GM23338 (cell line): ENCODE results near the gene TMEM217. TPM values are rescaled to one million over a fixed set of nuclear protein-coding genes. Genes with fewer than 3 reads are reported as not detected.

Experiments
- ATAC-seq: fragments of 200-7000 bp; cut with Tn5 transposase; 3 replicates; pipeline ENCODE4 v1.9.1; 2020
- DNase-seq: peaks from one replicate; pipeline ENCODE4 v3.0.0-alpha.2; 2015; ENCODE audit warnings: low spot score
- H2AFZ ChIP-seq: fragments of 200-600 bp; sonication (generic); 2 replicates; pipeline ENCODE4 v1.8.0; 2016; ENCODE audit warnings: antibody characterized with exemption, mild to moderate bottlenecking, moderate library complexity
- H3F3A ChIP-seq: fragments of 200-600 bp; sonication (generic); replicated peaks from 2 replicates; pipeline ENCODE4 v1.8.0; 2017; ENCODE audit warnings: antibody characterized with exemption, mixed run types, low read depth
- H3K27ac ChIP-seq: fragments of 200-600 bp; sonication (generic); 2 replicates; pipeline ENCODE4 v1.6.1; 2016; ENCODE audit warnings: low read depth
- H3K27me3 ChIP-seq: fragments of 200-600 bp; sonication (generic); 2 replicates; pipeline ENCODE4 v1.8.0; 2016; ENCODE audit warnings: mild to moderate bottlenecking, mixed run types, moderate library complexity; ENCODE audit not compliant: insufficient read depth
- H3K36me3 ChIP-seq: fragments of 200-600 bp; sonication (generic); 2 replicates; pipeline ENCODE4 v1.8.0; 2016; ENCODE audit warnings: mild to moderate bottlenecking; ENCODE audit not compliant: insufficient read depth
- H3K4me1 ChIP-seq: fragments of 200-600 bp; sonication (generic); 2 replicates; pipeline ENCODE4 v1.8.0; 2016; ENCODE audit warnings: mild to moderate bottlenecking, moderate library complexity; ENCODE audit not compliant: insufficient read depth
- H3K4me2 ChIP-seq: fragments of 200-600 bp; sonication (generic); 2 replicates; pipeline ENCODE4 v1.7.1; 2017; ENCODE audit warnings: mixed run types
- H3K4me3 ChIP-seq: fragments of 200-600 bp; sonication (generic); 2 replicates; pipeline ENCODE4 v1.6.1; 2016; ENCODE audit warnings: mixed run types
- H3K79me2 ChIP-seq: fragments of 200-600 bp; sonication (generic); replicated peaks from 2 replicates; pipeline ENCODE4 v1.8.0; 2017; ENCODE audit warnings: mild to moderate bottlenecking; ENCODE audit not compliant: insufficient read depth
- H3K9me2 ChIP-seq: fragments of 200-600 bp; sonication (generic); 2 replicates; pipeline ENCODE4 v1.8.0; 2017; ENCODE audit not compliant: insufficient read depth
- H4K20me1 ChIP-seq: fragments of 200-600 bp; sonication (generic); replicated peaks from 2 replicates; pipeline ENCODE4 v1.8.0; 2017; ENCODE audit warnings: mild to moderate bottlenecking; ENCODE audit not compliant: insufficient read depth
- H3K27ac Mint-ChIP-seq: 2 replicates; pipeline ENCODE4 v1.8.0; 2020; ENCODE audit warnings: inconsistent platforms, mild to moderate bottlenecking, moderate library complexity, mixed read lengths
- H3K27me3 Mint-ChIP-seq: 3 replicates; pipeline ENCODE4 v1.8.0; 2022; ENCODE audit warnings: low read depth, mild to moderate bottlenecking, moderate library complexity, mixed read lengths, inconsistent platforms; ENCODE audit not compliant: insufficient read depth, poor library complexity
- H3K36me3 Mint-ChIP-seq: 3 replicates; pipeline ENCODE4 v1.8.0; 2021; ENCODE audit warnings: low read depth, mild to moderate bottlenecking, inconsistent platforms, moderate library complexity, mixed read lengths
- H3K4me1 Mint-ChIP-seq: 3 replicates; pipeline ENCODE4 v1.8.0; 2020; ENCODE audit warnings: mild to moderate bottlenecking, inconsistent platforms, mixed read lengths
- H3K4me3 Mint-ChIP-seq: 3 replicates; pipeline ENCODE4 v1.8.0; 2021; ENCODE audit warnings: moderate library complexity, mild to moderate bottlenecking, inconsistent platforms, mixed read lengths
- H3K9me3 Mint-ChIP-seq: 3 replicates; pipeline ENCODE4 v1.8.0; 2020; ENCODE audit warnings: moderate library complexity, mild to moderate bottlenecking, inconsistent platforms, mixed read lengths
- CREB1 ChIP-seq: fragments of 250-450 bp; sonication (Bioruptor Pico); IDR thresholded peaks from 2 replicates; pipeline ENCODE4 v1.5.0; 2020; ENCODE audit warnings: low read depth, mild to moderate bottlenecking, moderate library complexity
- ETS1 ChIP-seq: IDR thresholded peaks from 2 replicates; pipeline ENCODE4 v1.6.1; 2016; ENCODE audit warnings: antibody characterized with exemption
- EZH2phosphoT487 ChIP-seq: fragments of 200-600 bp; sonication (generic); IDR thresholded peaks from one replicate; pipeline ENCODE4 v1.8.1; 2018; ENCODE audit warnings: antibody characterized with exemption; ENCODE audit not compliant: unreplicated experiment
- JUNB ChIP-seq: IDR thresholded peaks from one replicate; pipeline ENCODE4 v1.6.1; 2016; ENCODE audit warnings: antibody characterized with exemption; ENCODE audit not compliant: unreplicated experiment
- NANOG ChIP-seq: IDR thresholded peaks from 2 replicates; pipeline ENCODE4 v1.6.1; 2016; ENCODE audit warnings: antibody characterized with exemption, borderline replicate concordance
- POLR2AphosphoS5 ChIP-seq: IDR thresholded peaks from 2 replicates; pipeline ENCODE4 v1.6.1; 2016; ENCODE audit warnings: antibody characterized with exemption, low read depth
- REST ChIP-seq: IDR thresholded peaks from one replicate; pipeline ENCODE4 v1.6.1; 2018; ENCODE audit warnings: antibody characterized with exemption; ENCODE audit not compliant: unreplicated experiment
- STAT1 ChIP-seq: IDR thresholded peaks from one replicate; pipeline ENCODE4 v1.6.1; 2016; ENCODE audit warnings: antibody characterized with exemption; ENCODE audit not compliant: unreplicated experiment
- ZNF114 ChIP-seq: fragments of 250-450 bp; sonication (Bioruptor Pico); IDR thresholded peaks from 2 replicates; pipeline ENCODE4 v1.5.0; 2020; ENCODE audit warnings: mild to moderate bottlenecking, moderate library complexity
- ZNF331 ChIP-seq: fragments of 250-450 bp; sonication (Bioruptor Pico); IDR thresholded peaks from 2 replicates; pipeline ENCODE4 v1.5.0; 2020; ENCODE audit warnings: low read depth, mild to moderate bottlenecking, moderate library complexity
- ZNF462 ChIP-seq: fragments of 250-450 bp; sonication (Bioruptor Pico); IDR thresholded peaks from 2 replicates; pipeline ENCODE4 v1.5.0; 2020; ENCODE audit warnings: mild to moderate bottlenecking, moderate library complexity
- polyA plus RNA-seq: library from polyadenylated mRNA; unstranded; fragments of >200 nt; fragmentation: Nextera tagmentation; extraction: Ambion mirVana; gene quantifications from 2 replicates; pipeline ENCODE4 v1.2.1, GENCODE V29; 2016
- total RNA-seq: library from RNA; depleted of rRNA; stranded (reverse); fragments of >200 nt; shearing (Covaris generic); gene quantifications from 2 replicates; pipeline ENCODE4 v1.2.3, GENCODE V29; 2014

Gene TMEM217
- total and polyA plus RNA-seq, 2 experiments from 2014 or later, result 1.3 TPM; not detected in 1

GRCh38 chr6:37174515-37175331 lies 83.2 kb downstream of the TMEM217 start:
- peaks cover 10% of the 10 kb centered on the region for H3K4me1 ChIP-seq
- peaks cover 42% of the 10 kb centered on the region for H3K79me2 ChIP-seq
- H4K20me1 ChIP-seq, result peaks cover 30% of the 10 kb centered on the region
- H3K27ac ChIP-seq, result peak overlapping the region; percentile 33; the same call in 1 of the 2 replicates
- peak overlapping the region; percentile 38; the same call in 1 of the 2 replicates for H3K4me3 ChIP-seq
- H3K4me2 ChIP-seq, result 0 out of 2 replicates have a peak overlapping the region, but pooled peaks have one; percentile 12
- peaks cover 49% of the 10 kb centered on the region for H3K36me3 Mint-ChIP-seq
- H2AFZ ChIP-seq, result no peak overlapping the region
- TF ChIP-seq ETS1 (no peak), POLR2AphosphoS5 (no peak; the same call in 1 of the 2 replicates), EZH2phosphoT487 (no peak), ZNF114 (CRISPR knock-in tag) (no peak), ZNF331 (CRISPR knock-in tag) (no peak), NANOG (no peak), JUNB (no peak), STAT1 (no peak), REST (no peak), CREB1 (CRISPR knock-in tag) (no peak), ZNF462 (CRISPR knock-in tag) (no peak)
- H3K4me1 Mint-ChIP-seq, result peaks cover 36% of the 10 kb centered on the region
- H3K27ac Mint-ChIP-seq, result no peak overlapping the region
- H3K9me3 Mint-ChIP-seq, result peaks cover 2% of the 10 kb centered on the region; the same call in 2 of the 3 replicates
- no peaks in the 10 kb centered on the region for H3K27me3 ChIP-seq
- H3K4me3 Mint-ChIP-seq, result peak overlapping the region; percentile 10; the same call in 1 of the 3 replicates
- no peak for ATAC-seq
- H3K27me3 Mint-ChIP-seq, result peaks cover 11% of the 10 kb centered on the region
- H3K9me2 ChIP-seq, result no peaks in the 10 kb centered on the region
- peaks cover 37% of the 10 kb centered on the region for H3F3A ChIP-seq
- H3K36me3 ChIP-seq, result peaks cover 30% of the 10 kb centered on the region
- DNase-seq, result peak; percentile 12
